ENCODE measurements around the gene ERG. TPM values are rescaled to one million over a fixed set of nuclear protein-coding genes. Genes with fewer than 3 reads are reported as not detected.

ERG gene
- polyA plus RNA-seq, 2 of the 4 experiments (the other 2 are of a cell fraction): not detected

GRCh38 chr21:38492007-38492406 lies 6.3 kb downstream of the ERG start:
- FAIRE-seq: no peak
- no peak overlapping the region for H3K27ac ChIP-seq
- DNase-seq (ENCODE audit: low read depth in 1 of 2, low spot score in 1 of 2): no peak
- no peak for ATAC-seq
- H3K4me3 ChIP-seq: no peak overlapping the region
- H3K9me3 ChIP-seq: no peaks in the 10 kb centered on the region
- 71% methylated on average over 3 of the region's 3 CpGs for WGBS (ENCODE audit: missing lambda C conversion rate)
- no peak overlapping the region for H3K4me2 ChIP-seq
- POLR2A ChIA-PET: no interaction called here
- no peaks in the 10 kb centered on the region for H3K4me1 ChIP-seq
- CTCF ChIA-PET: no interaction called here
- no peak for TF ChIP-seq PBX3 (IDR thresholded peaks at IDR 0.05)
- no peak for TF ChIP-seq MAFK (IDR thresholded peaks at IDR 0.05; ENCODE audit: partially characterized antibody)
- TF ChIP-seq NFE2L2 (conservative IDR thresholded peaks at IDR 0.05; ENCODE audit: low read length): no peak
- TF ChIP-seq RAD21 (conservative IDR thresholded peaks at IDR 0.05 in 1 of 2, IDR thresholded peaks at IDR 0.05 in 1 of 2): no peak
- TF ChIP-seq BHLHE40 (IDR thresholded peaks at IDR 0.05; ENCODE audit: low read depth, low read length): no peak
- no peak for TF ChIP-seq PHF8 (IDR thresholded peaks at IDR 0.05; ENCODE audit: borderline replicate concordance, low read depth)
- TF ChIP-seq KDM1A (IDR thresholded peaks at IDR 0.05; ENCODE audit: low read depth): no peak
- TF ChIP-seq CTCF (IDR thresholded peaks at IDR 0.05): no peak
- TF ChIP-seq ZSCAN20 (CRISPR knock-in tag; IDR thresholded peaks at IDR 0.05): no peak
- no peak for TF ChIP-seq CBX2 (IDR thresholded peaks at IDR 0.05; ENCODE audit: borderline replicate concordance, low read depth)
- no peak for TF ChIP-seq POLR2AphosphoS2 (conservative IDR thresholded peaks at IDR 0.05; ENCODE audit: low read length)
- TF ChIP-seq TFCP2L1 (CRISPR knock-in tag; IDR thresholded peaks at IDR 0.05): no peak
- no peak for TF ChIP-seq MAZ (IDR thresholded peaks at IDR 0.05; ENCODE audit: borderline replicate concordance, low read depth, low read length)
- TF ChIP-seq ATOH8 (CRISPR knock-in tag; IDR thresholded peaks at IDR 0.05; ENCODE audit: low read depth): no peak
- no peak for TF ChIP-seq BCL3 (IDR thresholded peaks at IDR 0.05)

GRCh38 chr21:38491536-38491935 lies 6.7 kb downstream of the ERG start:
- Histone ChIP-seq H3K4me2 (no peak overlapping the region), H3K27ac (no peak overlapping the region), H3K4me1 (0 out of 3 replicates have a peak, but pooled peaks cover 2% of the 10 kb centered on the region), H3K9me3 (no peaks in the 10 kb centered on the region), H3K4me3 (no peak overlapping the region)
- CTCF ChIA-PET: no interaction called here
- POLR2A ChIA-PET: no interaction called here
- 74% methylated on average over 5 of the region's 5 CpGs for WGBS (ENCODE audit: missing lambda C conversion rate)
- FAIRE-seq: no peak
- no peak for DNase-seq (ENCODE audit: low read depth in 1 of 2, low spot score in 1 of 2)
- no peak for ATAC-seq
- TF ChIP-seq ZNF302 (CRISPR knock-in tag; IDR thresholded peaks at IDR 0.05) (no peak), CBX2 (IDR thresholded peaks at IDR 0.05; ENCODE audit: borderline replicate concordance, low read depth) (no peak), CHD4 (IDR thresholded peaks at IDR 0.05; ENCODE audit: borderline replicate concordance) (no peak)

- TF ChIP-seq PHF8 (IDR thresholded peaks at IDR 0.05; ENCODE audit: borderline replicate concordance, low read depth): no peak
- no peak for TF ChIP-seq ATOH8 (CRISPR knock-in tag; IDR thresholded peaks at IDR 0.05; ENCODE audit: low read depth)
- no peak for TF ChIP-seq REST (IDR thresholded peaks at IDR 0.05)
- H3K27ac ChIP-seq: no peak overlapping the region
- ChIA-PET CTCF (interaction anchor here (0.7 to 1.4 kb wide), 3 partner anchors 112 to 300 kb away, joined by 3 read pairs; no protein-coding TSS in a partner anchor), POLR2A (no interaction called here)
- FAIRE-seq (no peak), ATAC-seq (no peak), DNase-seq (ENCODE audit: low read depth in 1 of 2, low spot score in 1 of 2) (no peak)
- no peak overlapping the region for H3K4me3 ChIP-seq
- 68% methylated on average over 8 of the region's 12 CpGs for WGBS (ENCODE audit: missing lambda C conversion rate)
- 0 out of 3 replicates have a peak, but pooled peaks cover 3% of the 10 kb centered on the region for H3K4me1 ChIP-seq
- no peak overlapping the region for H3K4me2 ChIP-seq
- no peaks in the 10 kb centered on the region for H3K9me3 ChIP-seq
Measured at GRCh38 chr21:38490411-38491020, 7.8 kb downstream of the ERG start.

Measured in A549 (cell line).